ENCODE results near the gene PSME3. TPM values are rescaled to one million over a fixed set of nuclear protein-coding genes. Genes with fewer than 3 reads are reported as not detected.

Gene PSME3
- total RNA-seq, 1 experiment from 2014 or later, result 163 TPM

GRCh38 chr17:42893359-42893758 lies 60.2 kb downstream of the PSME3 start:
- no peaks in the 10 kb centered on the region for H3K79me2 ChIP-seq (ENCODE audit: insufficient read depth, low read length)
- no peaks in the 10 kb centered on the region for H4K20me1 ChIP-seq (ENCODE audit: insufficient read depth)
- ChIA-PET POLR2A (no interaction called here), RAD21 (ENCODE audit: low non-redundant PET in 1 of 2, low total read pairs in 2 of 2, uncharacterized antibody in 2 of 2, unreplicated experiment in 2 of 2) (no interaction called here), CTCF (no interaction called here)
- H3K4me1 ChIP-seq (ENCODE audit: control insufficient read depth in 1 of 2, insufficient read depth in 2 of 2, low read length in 2 of 2), result peaks cover 0 to 11% of the 10 kb centered on the region in 2 experiments; a peak in 2 of 4 replicates
- no peak for DNase-seq (ENCODE audit: low read depth, low spot score)
- TF ChIP-seq ZFX (IDR thresholded peaks at IDR 0.05) (no peak), CEBPB (IDR thresholded peaks at IDR 0.05; ENCODE audit: low read depth) (no peak), CBX3 (IDR thresholded peaks at IDR 0.05; ENCODE audit: low read depth) (no peak), ZNF274 (IDR thresholded peaks at IDR 0.05; ENCODE audit: low read depth, low read length) (no peak), POLR2AphosphoS5 (IDR thresholded peaks at IDR 0.05; ENCODE audit: low read depth, low read length) (no peak), MAX (IDR thresholded peaks at IDR 0.05) (no peak), JUND (IDR thresholded peaks at IDR 0.05) (no peak), TCF7L2 (IDR thresholded peaks at IDR 0.05; ENCODE audit: borderline replicate concordance, extremely low read depth, insufficient read depth, insufficient read length) (no peak), REST (IDR thresholded peaks at IDR 0.05; ENCODE audit: low read depth) (no peak), YY1 (IDR thresholded peaks at IDR 0.05; ENCODE audit: extremely low read depth, insufficient replicate concordance, low read depth, low read length) (no peak), ATF3 (IDR thresholded peaks at IDR 0.05) (no peak), FOSL1 (IDR thresholded peaks at IDR 0.05; ENCODE audit: low read depth) (no peak), SRF (IDR thresholded peaks at IDR 0.05; ENCODE audit: low read depth) (no peak), SIN3A (IDR thresholded peaks at IDR 0.05; ENCODE audit: low read depth) (no peak)
- H2AFZ ChIP-seq (ENCODE audit: low read depth, low read length, poor library complexity, severe bottlenecking), result no peak overlapping the region
- intact Hi-C loops (cut with micrococcal nuclease), result no loop called here
- no TSS peak for BruUV-seq (replicated peaks)
- H3K36me3 ChIP-seq (ENCODE audit: control insufficient read depth in 1 of 2, insufficient read depth in 2 of 2, low read length in 2 of 2), result no peaks in the 10 kb centered on the region
- H3K27me3 ChIP-seq (ENCODE audit: insufficient read depth, low read length), result no peaks in the 10 kb centered on the region
- no peak overlapping the region for H3K27ac ChIP-seq (ENCODE audit: low read depth, low read length)
- ATAC-seq, result no peak
- no peak overlapping the region for H3K4me3 ChIP-seq (replicated peaks in 1 of 2; ENCODE audit: low read depth in 1 of 2, low read length in 2 of 2)
- H3K9ac ChIP-seq (ENCODE audit: low read length), result no peak overlapping the region
- no peak overlapping the region for H3K4me2 ChIP-seq (ENCODE audit: low read length)
- H3K9me3 ChIP-seq (ENCODE audit: control insufficient read depth in 1 of 2, insufficient read depth in 1 of 2, low read depth in 1 of 2, low read length in 2 of 2), result no peaks in the 10 kb centered on the region
- no peaks in the 10 kb centered on the region for H3K9me2 ChIP-seq (ENCODE audit: insufficient read depth)

Small RNA genes lying within 50 kb of the gene (microRNA-seq; reads per million reads assigned to microRNA genes)
- gene MIR6781 (ENCODE audit: borderline number of aligned reads), result not detected

Other genes starting within 250 kb of the PSME3 start
- 38.5 TPM for gene RETREG3, start 224.0 kb upstream of the PSME3 start, total RNA-seq (2021; ENCODE audit: unreplicated experiment)
- 139 TPM for gene TUBG1, start 223.7 kb upstream of the PSME3 start, total RNA-seq (2021; ENCODE audit: unreplicated experiment)
- 20.9 TPM for gene TUBG2, start 174.1 kb upstream of the PSME3 start, total RNA-seq (2021; ENCODE audit: unreplicated experiment)
- 66.3 TPM for gene PLEKHH3, start 156.4 kb upstream of the PSME3 start, total RNA-seq (2021; ENCODE audit: unreplicated experiment)
- gene CCR10, start 151.6 kb upstream of the PSME3 start, total RNA-seq (2021; ENCODE audit: unreplicated experiment), result 0.66 TPM
- 6.4 TPM for gene CNTNAP1, start 150.9 kb upstream of the PSME3 start, total RNA-seq (2021; ENCODE audit: unreplicated experiment)
- 29.3 TPM for gene EZH1, start 88.4 kb upstream of the PSME3 start, total RNA-seq (2021; ENCODE audit: unreplicated experiment)
- not detected for gene RAMP2, start 72.2 kb upstream of the PSME3 start, total RNA-seq (2021; ENCODE audit: unreplicated experiment)
- 57.0 TPM for gene VPS25, start 59.9 kb upstream of the PSME3 start, total RNA-seq (2021; ENCODE audit: unreplicated experiment)
- gene WNK4, start 52.8 kb upstream of the PSME3 start, total RNA-seq (2021; ENCODE audit: unreplicated experiment), result 4.5 TPM
- 37.1 TPM for gene COA3, start 34.7 kb upstream of the PSME3 start, total RNA-seq (2021; ENCODE audit: unreplicated experiment)
- gene CNTD1, start 34.5 kb upstream of the PSME3 start, total RNA-seq (2021; ENCODE audit: unreplicated experiment), result not detected
- gene BECN1, start 9.1 kb upstream of the PSME3 start, total RNA-seq (2021; ENCODE audit: unreplicated experiment), result 84.3 TPM
- gene AOC2, start 11.2 kb downstream of the PSME3 start, total RNA-seq (2021; ENCODE audit: unreplicated experiment), result 8.0 TPM
- gene AOC3, start 17.8 kb downstream of the PSME3 start, total RNA-seq (2021; ENCODE audit: unreplicated experiment), result 5.9 TPM
- gene G6PC1, start 67.4 kb downstream of the PSME3 start, total RNA-seq (2021; ENCODE audit: unreplicated experiment), result 0.10 TPM
- 65.9 TPM for gene AARSD1, start 131.1 kb downstream of the PSME3 start, total RNA-seq (2021; ENCODE audit: unreplicated experiment)
- 1.7 TPM for gene PTGES3L, start 146.7 kb downstream of the PSME3 start, total RNA-seq (2021; ENCODE audit: unreplicated experiment)
- 13.0 TPM for gene RUNDC1, start 147.2 kb downstream of the PSME3 start, total RNA-seq (2021; ENCODE audit: unreplicated experiment)
- gene RPL27, start 165.0 kb downstream of the PSME3 start, total RNA-seq (2021; ENCODE audit: unreplicated experiment), result 1,295 TPM
- 14.8 TPM for gene IFI35, start 173.4 kb downstream of the PSME3 start, total RNA-seq (2021; ENCODE audit: unreplicated experiment)
- gene VAT1, start 189.0 kb downstream of the PSME3 start, total RNA-seq (2021; ENCODE audit: unreplicated experiment), result 197 TPM
- 0.66 TPM for gene RND2, start 191.8 kb downstream of the PSME3 start, total RNA-seq (2021; ENCODE audit: unreplicated experiment)